Left ventricle myocardium superior (tissue), 1 donor: ENCODE results near the gene ATOH7. TPM values are rescaled to one million over a fixed set of nuclear protein-coding genes. Genes with fewer than 3 reads are reported as not detected.
"Not testable (repeated sequence)": the region's sequence is repeated elsewhere in the genome, so short reads cannot be mapped to it uniquely, and the experiment has no call there.

Source experiments
- ATAC-seq: fragments of 200-7000 bp; cut with Tn5 transposase; one replicate; pipeline ENCODE4 v1.9.1; 2020; ENCODE audit warnings: mild to moderate bottlenecking, moderate library complexity
- DNase-seq: peaks from one replicate; pipeline ENCODE4 v3.0.0-alpha.2; 2020
- intact Hi-C: fragments of 100-400 bp; cut with micrococcal nuclease; formaldehyde crosslinking; loops from one replicate; pipeline ENCODE4 v1.11.0; 2022
- long read RNA-seq: library from polyadenylated mRNA; unstranded; transcript quantifications from one replicate; pipeline ENCODE4 v2.0.0, GENCODE V29; 2021
- total RNA-seq: library from RNA; stranded (reverse); fragmentation: NEBNext Ultra II Directional; extraction: Animal tissue kit (Norgen Biotek cat#: 25700); gene quantifications from one replicate; pipeline ENCODE4 v1.2.1, GENCODE V29; 2021
- donor health status: DM: no; HTN: yes; CAD: no; lungs with severe emphysema.

The ATOH7 gene
- total RNA-seq = not detected
- long read RNA-seq = 0 reads

- ATAC-seq (no peak), DNase-seq (no peak)
- intact Hi-C loops = no loop called here
These were observed at the start of gene ATOH7 for GRCh38 chr10:68231817-68232251. Gene ATOH7, minus strand, starts transcription at chr10:68232113. Its CDS starts 436 bp downstream, at chr10:68231677.

GRCh38 chr10:68280758-68281157 lies 48.8 kb upstream of the ATOH7 start:
- no peak for ATAC-seq

GRCh38 chr10:68278906-68279753 lies 47.2 kb upstream of the ATOH7 start:
- DNase-seq, intact Hi-C loops, ATAC-seq: not testable (repeated sequence)

More at GRCh38 chr10:68280758-68281157, 48.8 kb upstream of the ATOH7 start:
- DNase-seq = no peak
- intact Hi-C loops = no loop called here

GRCh38 chr10:68277814-68278213 lies 45.9 kb upstream of the ATOH7 start:
- DNase-seq, intact Hi-C loops, ATAC-seq: not testable (repeated sequence)

GRCh38 chr10:68276224-68276623 lies 44.3 kb upstream of the ATOH7 start:
- no peak for DNase-seq
- intact Hi-C loops = no loop called here
- ATAC-seq = no peak

- intact Hi-C loops = no loop called here
- DNase-seq (no peak), ATAC-seq (no peak)
These were observed 43.8 kb upstream of the ATOH7 start for GRCh38 chr10:68275600-68276126.

GRCh38 chr10:68272833-68273232 lies 40.9 kb upstream of the ATOH7 start:
- intact Hi-C loops = no loop called here
- no peak for ATAC-seq
- DNase-seq = no peak

GRCh38 chr10:68271196-68271882 lies 39.4 kb upstream of the ATOH7 start:
- intact Hi-C loops = no loop called here
- DNase-seq (no peak), ATAC-seq (peak; percentile 84)

GRCh38 chr10:68269562-68270290 lies 37.8 kb upstream of the ATOH7 start:
- ATAC-seq (no peak), DNase-seq (no peak)
- intact Hi-C loops = no loop called here

GRCh38 chr10:68261132-68261856 lies 29.4 kb upstream of the ATOH7 start:
- ATAC-seq (peak; percentile 92), DNase-seq (peak; percentile 83)
- intact Hi-C loops = no loop called here

GRCh38 chr10:68253346-68253745 lies 21.4 kb upstream of the ATOH7 start:
- intact Hi-C loops = no loop called here
- no peak for ATAC-seq

GRCh38 chr10:68251625-68252495 lies 19.9 kb upstream of the ATOH7 start:
- intact Hi-C loops = no loop called here
- ATAC-seq = no peak
- DNase-seq = no peak

More at GRCh38 chr10:68253346-68253745, 21.4 kb upstream of the ATOH7 start:
- DNase-seq = no peak

- no peak for DNase-seq
- ATAC-seq = no peak
- intact Hi-C loops = no loop called here
These were observed 19.2 kb upstream of the ATOH7 start for GRCh38 chr10:68251151-68251550.

- intact Hi-C loops = no loop called here
- ATAC-seq = no peak
- DNase-seq = no peak
These were observed 17.4 kb upstream of the ATOH7 start for GRCh38 chr10:68249297-68249696.

GRCh38 chr10:68247931-68248330 lies 16.0 kb upstream of the ATOH7 start:
- intact Hi-C loops = no loop called here
- no peak for ATAC-seq
- DNase-seq = no peak

GRCh38 chr10:68246397-68246796 lies 14.5 kb upstream of the ATOH7 start:
- intact Hi-C loops, DNase-seq, ATAC-seq: not testable (repeated sequence)

- ATAC-seq (no peak), DNase-seq (no peak)
- intact Hi-C loops = no loop called here
These were observed 10.1 kb upstream of the ATOH7 start for GRCh38 chr10:68242051-68242450.
